Right atrium auricular region (tissue), 2 donors: Measurements from ENCODE around the gene NDUFS1. TPM values are rescaled to one million over a fixed set of nuclear protein-coding genes. Genes with fewer than 3 reads are reported as not detected.
A peak's percentile ranks its signal among the peaks of the same experiment; 100 is the strongest.
"Not testable (repeated sequence)": the region's sequence is repeated elsewhere in the genome, so short reads cannot be mapped to it uniquely, and the experiment has no call there.

ENCODE experiments used
- DNase-seq: peaks from one replicate; pipeline ENCODE4 v3.0.0-alpha.2; 2019; ENCODE audit warnings: low spot score
- H3K27ac ChIP-seq, 2 donors: fragments of 200-600 bp; sonication (generic); 1 replicate in 1 of 2; 2 replicates in 1 of 2; pipeline ENCODE4 v1.5.1; 2016 to 2019
- H3K27me3 ChIP-seq, 2 donors: fragments of 200-600 bp; sonication (generic); one replicate each; pipeline versions ENCODE4 v1.5.1 to v1.6.0; 2017 to 2019
- H3K36me3 ChIP-seq: fragments of 200-600 bp; sonication (generic); one replicate; pipeline ENCODE4 v1.5.1; 2016
- H3K4me1 ChIP-seq, 2 donors: fragments of 200-600 bp; sonication (generic); one replicate each; pipeline versions ENCODE4 v1.5.1 to v1.6.0; 2017 to 2019
- H3K4me3 ChIP-seq, 2 donors: fragments of 200-600 bp; sonication (generic); 1 replicate in 1 of 2; 2 replicates in 1 of 2; pipeline ENCODE4 v1.5.1; 2017 to 2019; ENCODE audit warnings: mild to moderate bottlenecking in 1 of 2, moderate library complexity in 1 of 2
- H3K9me3 ChIP-seq, 2 donors: fragments of 200-600 bp; sonication (generic); one replicate each; pipeline ENCODE4 v1.5.1; 2019
- CTCF ChIP-seq, 2 donors: fragments of 200-600 bp; sonication (generic); IDR thresholded peaks; one replicate each; pipeline ENCODE4 v1.5.1; 2019; ENCODE audit warnings: antibody characterized with exemption in 2 of 2
- total RNA-seq, 2 donors: library from RNA; depleted of rRNA; stranded (reverse); fragments of >200 nt; gene quantifications; one replicate each; pipeline ENCODE4 v1.1.0, GENCODE V29; 2016

NDUFS1 gene
- total RNA-seq, 2 donors from 2014 or later: 183 to 388 TPM

- no peak for DNase-seq
- no peak for TF ChIP-seq CTCF (IDR thresholded peaks at IDR 0.05)
- peak overlapping the region; percentile 63 to 79 for H3K4me3 ChIP-seq
- peak overlapping the region; percentile 91 to 95 for H3K27ac ChIP-seq
- no peaks in the 10 kb centered on the region for H3K27me3 ChIP-seq
- no peaks in the 10 kb centered on the region for H3K9me3 ChIP-seq
- H3K4me1 ChIP-seq: peaks cover 0 to 51% of the 10 kb centered on the region in 2 donors
- H3K36me3 ChIP-seq: peaks cover 30% of the 10 kb centered on the region
These were observed 490 bp downstream of the NDUFS1 start for GRCh38 chr2:206158563-206159345.

GRCh38 chr2:206157014-206157413, 2.2 kb downstream of the NDUFS1 start:
- H3K9me3 ChIP-seq, H3K27ac ChIP-seq, H3K27me3 ChIP-seq, DNase-seq, H3K4me3 ChIP-seq: not testable (repeated sequence)
- peaks cover 14% of the 10 kb centered on the region for H3K36me3 ChIP-seq
- H3K4me1 ChIP-seq: peaks cover 0 to 54% of the 10 kb centered on the region in 2 donors

- peak in 1 of 2 donors; percentile 29 for TF ChIP-seq CTCF (IDR thresholded peaks at IDR 0.05)
- H3K4me3 ChIP-seq: no peak overlapping the region
- peaks cover 0 to 40% of the 10 kb centered on the region in 2 donors for H3K4me1 ChIP-seq
- no peak overlapping the region for H3K27ac ChIP-seq
- H3K27me3 ChIP-seq: no peaks in the 10 kb centered on the region
- DNase-seq: no peak
- H3K36me3 ChIP-seq: peaks cover 17% of the 10 kb centered on the region
- H3K9me3 ChIP-seq: no peaks in the 10 kb centered on the region
These were observed 5.0 kb downstream of the NDUFS1 start for GRCh38 chr2:206154197-206154596.

- Histone ChIP-seq H3K36me3 (peaks cover 52% of the 10 kb centered on the region), H3K27me3 (no peaks in the 10 kb centered on the region), H3K27ac (no peak overlapping the region), H3K9me3 (no peaks in the 10 kb centered on the region), H3K4me3 (no peak overlapping the region), H3K4me1 (peaks cover 0 to 18% of the 10 kb centered on the region in 2 donors)
- no peak for DNase-seq
- no peak for TF ChIP-seq CTCF (IDR thresholded peaks at IDR 0.05)
These were observed 8.6 kb downstream of the NDUFS1 start for GRCh38 chr2:206150631-206151030.

GRCh38 chr2:206150168-206150567, 9.1 kb downstream of the NDUFS1 start:
- Histone ChIP-seq H3K27ac (no peak overlapping the region), H3K4me3 (no peak overlapping the region), H3K36me3 (peaks cover 57% of the 10 kb centered on the region), H3K9me3 (no peaks in the 10 kb centered on the region), H3K4me1 (peaks cover 0 to 13% of the 10 kb centered on the region in 2 donors), H3K27me3 (no peaks in the 10 kb centered on the region)
- no peak for TF ChIP-seq CTCF (IDR thresholded peaks at IDR 0.05)
- no peak for DNase-seq

GRCh38 chr2:206149330-206149729, 9.9 kb downstream of the NDUFS1 start:
- DNase-seq: no peak
- no peaks in the 10 kb centered on the region for H3K27me3 ChIP-seq
- H3K4me1 ChIP-seq: peaks cover 0 to 9% of the 10 kb centered on the region in 2 donors
- peaks cover 65% of the 10 kb centered on the region for H3K36me3 ChIP-seq
- H3K27ac ChIP-seq: no peak overlapping the region
- H3K9me3 ChIP-seq: no peaks in the 10 kb centered on the region
- no peak overlapping the region for H3K4me3 ChIP-seq
- no peak for TF ChIP-seq CTCF (IDR thresholded peaks at IDR 0.05)
